ENCODE measurements around the gene CLIP4.

The CLIP4 gene

GRCh38 chr2:29193681-29194080 lies 78.5 kb downstream of the CLIP4 start:
- DNase-seq: no peak

- DNase-seq: no peak
Measured at GRCh38 chr2:29195796-29196195, 80.6 kb downstream of the CLIP4 start.

GRCh38 chr2:29196792-29197788 lies 81.9 kb downstream of the CLIP4 start:
- peak; percentile 11 for DNase-seq

- no peak for DNase-seq
Measured at GRCh38 chr2:29201979-29202378, 86.8 kb downstream of the CLIP4 start.

GRCh38 chr2:29202819-29203495 lies 87.7 kb downstream of the CLIP4 start:
- no peak for DNase-seq

GRCh38 chr2:29206941-29207340 lies 91.7 kb downstream of the CLIP4 start:
- DNase-seq: no peak

- DNase-seq: no peak
Measured at GRCh38 chr2:29207352-29208148, 92.3 kb downstream of the CLIP4 start.

GRCh38 chr2:29209551-29209950 lies 94.3 kb downstream of the CLIP4 start:
- DNase-seq: no peak

- no peak for DNase-seq
Measured at GRCh38 chr2:29212009-29212408, 96.8 kb downstream of the CLIP4 start.

GRCh38 chr2:29213888-29214291 lies 98.7 kb downstream of the CLIP4 start:
- DNase-seq: no peak

- DNase-seq: no peak
Measured at GRCh38 chr2:29215073-29215472, 99.9 kb downstream of the CLIP4 start.

- no peak for DNase-seq
Measured at GRCh38 chr2:29215739-29216608, 100.8 kb downstream of the CLIP4 start.

GRCh38 chr2:29216609-29216909 lies 101.3 kb downstream of the CLIP4 start:
- no peak for DNase-seq

GRCh38 chr2:29218071-29218470 lies 102.9 kb downstream of the CLIP4 start:
- DNase-seq: no peak

- no peak for DNase-seq
Measured at GRCh38 chr2:29218550-29219125, 103.4 kb downstream of the CLIP4 start.

GRCh38 chr2:29219374-29219773 lies 104.2 kb downstream of the CLIP4 start:
- no peak for DNase-seq

- no peak for DNase-seq
Measured at GRCh38 chr2:29220506-29221270, 105.5 kb downstream of the CLIP4 start.

GRCh38 chr2:29222381-29223179 lies 107.4 kb downstream of the CLIP4 start:
- DNase-seq: no peak

- no peak for DNase-seq
Measured at GRCh38 chr2:29223257-29223656, 108.0 kb downstream of the CLIP4 start.

Measured in NCI-H1105 (cell line).